CD4-positive, alpha-beta T cell (primary cell): ENCODE measurements around the gene GPC5. TPM values are rescaled to one million over a fixed set of nuclear protein-coding genes. Genes with fewer than 3 reads are reported as not detected.

ENCODE experiments used
- ATAC-seq: fragments of 200-7000 bp; cut with Tn5 transposase; one replicate; pipeline ENCODE4 v1.10.0; 2022; ENCODE audit warnings: mild to moderate bottlenecking; ENCODE audit not compliant: poor library complexity
- CTCF ChIA-PET: fragments of 350-600 bp; sonication (Branson Sonifier 250); formaldehyde crosslinking; loops from one replicate; lab custom pipeline; 2021; ENCODE audit warnings: antibody characterized with exemption, inconsistent platforms; lab: Charles Lee
- POLR2A ChIA-PET: fragments of 350-600 bp; sonication (Branson Sonifier 250); formaldehyde crosslinking; loops from one replicate; lab custom pipeline; 2021; ENCODE audit warnings: antibody characterized with exemption, inconsistent platforms; lab: Charles Lee
- DNase-seq, 14 experiments: peaks; one replicate each; pipeline ENCODE4 v3.0.0-alpha.2; 2013 to 2020; ENCODE audit warnings: mixed read lengths in 2 of 14
- H3K27ac ChIP-seq, 2 donors: one replicate each; pipeline versions ENCODE4 v1.5.1 to v1.7.0; 2013; ENCODE audit warnings: low read length in 2 of 2, low read depth in 1 of 2, mild to moderate bottlenecking in 1 of 2
- H3K27me3 ChIP-seq, 2 experiments: 1 replicate in 1 of 2; 2 replicates in 1 of 2; pipeline versions ENCODE4 v1.6.1 to v1.7.0; 2013; ENCODE audit warnings: low read length in 2 of 2, control low read depth in 1 of 2, mild to moderate bottlenecking in 1 of 2, moderate library complexity in 1 of 2; ENCODE audit not compliant: insufficient read depth in 2 of 2, control insufficient read depth in 1 of 2
- H3K36me3 ChIP-seq: one replicate; pipeline ENCODE4 v1.6.1; 2013; ENCODE audit warnings: low read length, control low read depth; ENCODE audit not compliant: insufficient read depth
- H3K4me1 ChIP-seq: one replicate; pipeline ENCODE4 v1.6.1; 2013; ENCODE audit warnings: low read length, control low read depth; ENCODE audit not compliant: insufficient read depth
- H3K4me3 ChIP-seq: one replicate; pipeline ENCODE4 v1.5.1; 2013; ENCODE audit warnings: mild to moderate bottlenecking, low read length, moderate library complexity
- H3K9me3 ChIP-seq, 2 experiments: 1 replicate in 1 of 2; 2 replicates in 1 of 2; pipeline versions ENCODE4 v1.6.1 to v1.7.0; 2013; ENCODE audit warnings: low read length in 2 of 2, mild to moderate bottlenecking in 2 of 2, control low read depth in 1 of 2, moderate library complexity in 1 of 2; ENCODE audit not compliant: control insufficient read depth in 1 of 2, insufficient read depth in 1 of 2
- H3K27ac Mint-ChIP-seq: one replicate; pipeline ENCODE4 v1.8.0; 2020; ENCODE audit warnings: mixed read lengths
- H3K27me3 Mint-ChIP-seq: one replicate; pipeline ENCODE4 v1.8.0; 2021; ENCODE audit warnings: mixed read lengths
- H3K36me3 Mint-ChIP-seq: one replicate; pipeline ENCODE4 v1.8.0; 2021; ENCODE audit warnings: low read depth, mixed read lengths
- H3K4me1 Mint-ChIP-seq: one replicate; pipeline ENCODE4 v1.8.0; 2021; ENCODE audit warnings: low read depth, mixed read lengths
- H3K4me3 Mint-ChIP-seq: one replicate; pipeline ENCODE4 v1.8.0; 2020; ENCODE audit warnings: mild to moderate bottlenecking, mixed read lengths
- H3K9me3 Mint-ChIP-seq: one replicate; pipeline ENCODE4 v1.8.0; 2020; ENCODE audit warnings: mixed read lengths
- intact Hi-C, 2 experiments: fragments of 100-400 bp; cut with DNase I in 1 of 2; cut with micrococcal nuclease in 1 of 2; formaldehyde crosslinking; loops; one replicate each; pipeline versions ENCODE4 v1.15.1 to v1.9.0; 2023 to 2025; cut with DNase I, micrococcal nuclease
- total RNA-seq, 174 experiments: library from RNA in 2 of 174; stranded (reverse) in 2 of 174; gene quantifications; one replicate each; pipeline ENCODE4 v1.2.3 and lab custom pipeline; 2021 to 2026
- TF ChIP-seq, protein P1 (sequence below): fragments of 200-600 bp; IDR thresholded peaks from one replicate; pipeline ENCODE4 v1.8.0; 2022; ENCODE audit warnings: antibody characterized with exemption, mild to moderate bottlenecking

Gene GPC5
- total RNA-seq, 2 experiments from 2014 or later: not detected

- Histone ChIP-seq H3K27ac (no peak overlapping the region), H3K9me3 (no peaks in the 10 kb centered on the region), H3K27me3 (no peaks in the 10 kb centered on the region), H3K4me1 (no peaks in the 10 kb centered on the region), H3K4me3 (no peak overlapping the region), H3K36me3 (no peaks in the 10 kb centered on the region)
- CTCF ChIA-PET: no interaction called here
- TF ChIP-seq, protein P1, sequence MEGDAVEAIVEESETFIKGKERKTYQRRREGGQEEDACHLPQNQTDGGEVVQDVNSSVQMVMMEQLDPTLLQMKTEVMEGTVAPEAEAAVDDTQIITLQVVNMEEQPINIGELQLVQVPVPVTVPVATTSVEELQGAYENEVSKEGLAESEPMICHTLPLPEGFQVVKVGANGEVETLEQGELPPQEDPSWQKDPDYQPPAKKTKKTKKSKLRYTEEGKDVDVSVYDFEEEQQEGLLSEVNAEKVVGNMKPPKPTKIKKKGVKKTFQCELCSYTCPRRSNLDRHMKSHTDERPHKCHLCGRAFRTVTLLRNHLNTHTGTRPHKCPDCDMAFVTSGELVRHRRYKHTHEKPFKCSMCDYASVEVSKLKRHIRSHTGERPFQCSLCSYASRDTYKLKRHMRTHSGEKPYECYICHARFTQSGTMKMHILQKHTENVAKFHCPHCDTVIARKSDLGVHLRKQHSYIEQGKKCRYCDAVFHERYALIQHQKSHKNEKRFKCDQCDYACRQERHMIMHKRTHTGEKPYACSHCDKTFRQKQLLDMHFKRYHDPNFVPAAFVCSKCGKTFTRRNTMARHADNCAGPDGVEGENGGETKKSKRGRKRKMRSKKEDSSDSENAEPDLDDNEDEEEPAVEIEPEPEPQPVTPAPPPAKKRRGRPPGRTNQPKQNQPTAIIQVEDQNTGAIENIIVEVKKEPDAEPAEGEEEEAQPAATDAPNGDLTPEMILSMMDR: no peak
- Mint-ChIP-seq H3K36me3 (no peaks in the 10 kb centered on the region), H3K27me3 (peaks cover 6% of the 10 kb centered on the region), H3K9me3 (peaks cover 2% of the 10 kb centered on the region), H3K4me1 (no peaks in the 10 kb centered on the region), H3K4me3 (no peak overlapping the region), H3K27ac (no peak overlapping the region)
- no peak for DNase-seq
- no peak for ATAC-seq
- POLR2A ChIA-PET: no interaction called here
- intact Hi-C loops: no loop called here
These were observed 341.3 kb downstream of the GPC5 start for GRCh38 chr13:91739751-91740150.

GRCh38 chr13:91740756-91741155, 342.3 kb downstream of the GPC5 start:
- no peaks in the 10 kb centered on the region for H3K36me3 Mint-ChIP-seq
- no peak overlapping the region for H3K27ac Mint-ChIP-seq
- H3K4me1 Mint-ChIP-seq: no peaks in the 10 kb centered on the region
- TF ChIP-seq, protein P1: no peak
- peaks cover 2% of the 10 kb centered on the region for H3K9me3 Mint-ChIP-seq
- no peaks in the 10 kb centered on the region for H3K9me3 ChIP-seq
- CTCF ChIA-PET: no interaction called here
- H3K4me1 ChIP-seq: no peaks in the 10 kb centered on the region
- H3K4me3 ChIP-seq: no peak overlapping the region
- H3K27ac ChIP-seq: no peak overlapping the region
- ATAC-seq (no peak), DNase-seq (no peak)
- H3K4me3 Mint-ChIP-seq: no peak overlapping the region
- H3K36me3 ChIP-seq: no peaks in the 10 kb centered on the region
- intact Hi-C loops: no loop called here
- POLR2A ChIA-PET: no interaction called here
- H3K27me3 ChIP-seq: no peaks in the 10 kb centered on the region
- peaks cover 6% of the 10 kb centered on the region for H3K27me3 Mint-ChIP-seq

GRCh38 chr13:91741925-91742324, 343.5 kb downstream of the GPC5 start:
- ATAC-seq (no peak), DNase-seq (no peak)
- Histone ChIP-seq H3K27ac (no peak overlapping the region), H3K27me3 (no peaks in the 10 kb centered on the region), H3K9me3 (no peaks in the 10 kb centered on the region), H3K4me1 (no peaks in the 10 kb centered on the region), H3K36me3 (no peaks in the 10 kb centered on the region), H3K4me3 (no peak overlapping the region)
- TF ChIP-seq, protein P1: no peak
- H3K27me3 Mint-ChIP-seq: peaks cover 6% of the 10 kb centered on the region
- no peak overlapping the region for H3K4me3 Mint-ChIP-seq
- H3K27ac Mint-ChIP-seq: no peak overlapping the region
- POLR2A ChIA-PET: no interaction called here
- H3K36me3 Mint-ChIP-seq: no peaks in the 10 kb centered on the region
- peaks cover 2% of the 10 kb centered on the region for H3K9me3 Mint-ChIP-seq
- intact Hi-C loops: no loop called here
- CTCF ChIA-PET: no interaction called here
- H3K4me1 Mint-ChIP-seq: no peaks in the 10 kb centered on the region
